GM12878 (cell line): Measurements from ENCODE around the gene STAB2. TPM values are rescaled to one million over a fixed set of nuclear protein-coding genes. Genes with fewer than 3 reads are reported as not detected.

Source experiments
- ATAC-seq: fragments of 200-7000 bp; cut with Tn5 transposase; 3 replicates; pipeline ENCODE4 v1.9.1; 2020; ENCODE audit warnings: mild to moderate bottlenecking, moderate library complexity
- BruUV-seq: library from RNA; stranded (reverse); fragments of 400-500 nt; replicated peaks from 2 replicates; lab custom pipeline; 2021; lab: Mats Ljungman, UMichigan
- CTCF ChIA-PET: fragments of 300-600 bp; sonication (Branson Sonifier 250); formaldehyde crosslinking; extraction: SDS; loops from one replicate; lab custom pipeline; 2021; ENCODE audit warnings: inconsistent platforms; lab: Yijun Ruan, JAX
- POLR2A ChIA-PET: fragments of 350-600 bp; formaldehyde crosslinking; extraction: SDS; loops from one replicate; lab custom pipeline; 2021; ENCODE audit warnings: inconsistent platforms; lab: Charles Lee
- RAD21 ChIA-PET: fragments of 300-600 bp; sonication (Branson Sonifier 250); formaldehyde crosslinking; loops from one replicate; lab custom pipeline; 2023; ENCODE audit warnings: antibody characterized with exemption; ENCODE audit not compliant: unreplicated experiment; lab: Charles Lee
- SMC1A ChIA-PET: fragments of 300-600 bp; sonication (Branson Sonifier 250); formaldehyde crosslinking; loops from one replicate; lab custom pipeline; 2023; ENCODE audit not compliant: unreplicated experiment, uncharacterized antibody; lab: Charles Lee
- DNase-seq: peaks from one replicate; pipeline ENCODE4 v3.0.0-alpha.2; 2011; ENCODE audit warnings: low read depth, low spot score
- FAIRE-seq: peaks from 3 replicates; lab custom pipeline; 2011; peaks lifted over from hg19 to GRCh38; lab: Jason Lieb, UNC
- H2AFZ ChIP-seq: 2 replicates; pipeline ENCODE4 v1.6.0; 2011; ENCODE audit warnings: low read depth, low read length, control low read depth; ENCODE audit not compliant: control insufficient read depth
- H3K27ac ChIP-seq: 2 replicates; pipeline ENCODE4 v1.5.1; 2011; ENCODE audit warnings: control low read depth; ENCODE audit not compliant: control insufficient read depth, insufficient read depth
- H3K27me3 ChIP-seq, 2 experiments: replicated peaks in 1 of 2; 2 replicates each; pipeline versions ENCODE4 v1.6.0 to v1.6.1; 2011; ENCODE audit warnings: low read length in 1 of 2; ENCODE audit not compliant: control insufficient read depth in 2 of 2, insufficient read depth in 2 of 2
- H3K36me3 ChIP-seq, 2 experiments: 2 replicates each; pipeline ENCODE4 v1.5.1; 2011; ENCODE audit warnings: low read length in 1 of 2; ENCODE audit not compliant: control insufficient read depth in 2 of 2, insufficient read depth in 2 of 2
- H3K4me1 ChIP-seq: 2 replicates; pipeline ENCODE4 v1.6.1; 2011; ENCODE audit warnings: mild to moderate bottlenecking, low read length, moderate library complexity, mixed read lengths; ENCODE audit not compliant: control insufficient read depth, insufficient read depth
- H3K4me2 ChIP-seq: 2 replicates; pipeline ENCODE4 v1.6.0; 2011; ENCODE audit warnings: control low read depth; ENCODE audit not compliant: control insufficient read depth, insufficient read depth
- H3K4me3 ChIP-seq: fragments of 200-600 bp; sonication (generic); 2 replicates; pipeline ENCODE4 v1.5.1; 2016
- H3K79me2 ChIP-seq: 2 replicates; pipeline ENCODE4 v1.6.0; 2011; ENCODE audit warnings: low read length; ENCODE audit not compliant: control insufficient read depth, insufficient read depth
- H3K9ac ChIP-seq: 2 replicates; pipeline ENCODE4 v1.8.0; 2011; ENCODE audit warnings: low read length, control low read depth, mixed read lengths; ENCODE audit not compliant: control insufficient read depth, insufficient read depth
- H3K9me3 ChIP-seq: replicated peaks from 3 replicates; pipeline ENCODE4 v1.5.1; 2011; ENCODE audit warnings: mild to moderate bottlenecking, low read length; ENCODE audit not compliant: control insufficient read depth, insufficient read depth
- H4K20me1 ChIP-seq: 2 replicates; pipeline ENCODE4 v1.6.0; 2011; ENCODE audit not compliant: control insufficient read depth, insufficient read depth
- CREM ChIP-seq: IDR thresholded peaks from 2 replicates; pipeline ENCODE4 v1.6.1; 2014; ENCODE audit warnings: antibody characterized with exemption, low read depth
- EED ChIP-seq: sonication (generic); IDR thresholded peaks from 2 replicates; pipeline ENCODE4 v1.6.1; 2016; ENCODE audit warnings: antibody characterized with exemption, low read depth
- MYB ChIP-seq: fragments of 150-350 bp; IDR thresholded peaks from 2 replicates; pipeline ENCODE4 v1.6.1; 2014; ENCODE audit warnings: mild to moderate bottlenecking, low read depth, low read length, borderline replicate concordance
- NR2F1 ChIP-seq: fragments of 450-650 bp; conservative IDR thresholded peaks from 2 replicates; pipeline ENCODE4 v1.6.1; 2017; ENCODE audit warnings: mild to moderate bottlenecking
- POLR2A ChIP-seq: IDR thresholded peaks from 2 replicates; pipeline ENCODE4 v1.6.1; 2011; ENCODE audit warnings: low read depth, mild to moderate bottlenecking, low read length
- RBBP5 ChIP-seq: fragments of 200-600 bp; sonication (generic); conservative IDR thresholded peaks from 2 replicates; pipeline ENCODE4 v1.6.1; 2016
- RCOR1 ChIP-seq: conservative IDR thresholded peaks from 2 replicates; pipeline ENCODE4 v1.6.1; 2012; ENCODE audit warnings: low read depth, low read length, improper control_type of control experiment
- SMARCA5 ChIP-seq: fragments of 450-650 bp; IDR thresholded peaks from 2 replicates; pipeline ENCODE4 v1.6.1; 2017; ENCODE audit warnings: mild to moderate bottlenecking
- TAF1 ChIP-seq: IDR thresholded peaks from 2 replicates; pipeline ENCODE4 v1.6.1; 2011; ENCODE audit warnings: mild to moderate bottlenecking, low read depth, low read length, borderline replicate concordance
- WGBS: methylation state at CpG from one replicate; pipeline ENCODE4 v1.1.6; 2016; ENCODE audit warnings: low lambda C conversion rate; ENCODE audit not compliant: insufficient replicate concordance, insufficient coverage; ENCODE audit errors: missing lambda C conversion rate; 5-methylcytosine and 5-hydroxymethylcytosine counted together
- in situ Hi-C: fragments of 300-500 bp; cut with MboI; formaldehyde crosslinking; loops from 9 replicates; pipeline ENCODE4 v1.14.3; 2018; ENCODE audit warnings: mixed read lengths
- intact Hi-C: fragments of 100-400 bp; cut with micrococcal nuclease; formaldehyde crosslinking; loops from one replicate; pipeline ENCODE4 v1.14.2; 2022; ENCODE audit not compliant: unreplicated experiment
- polyA plus RNA-seq, 11 experiments: library from polyadenylated mRNA; depleted of rRNA in 4 of 11; unstranded in 6 of 11; stranded (reverse) in 5 of 11; fragments of >200 nt; fragmentation: Nextera tagmentation in 4 of 11; fragmentation: Illumina TruSeq in 1 of 11; extraction: Ambion mirVana in 4 of 11; extraction: Trizol in 1 of 11; gene quantifications; 1 replicate in 1 of 11; 2 replicates in 10 of 11; pipeline versions ENCODE4 v1.2.1 to v1.2.3, GENCODE V29; 2011 to 2016; ENCODE audit warnings: inconsistent platforms in 2 of 11, missing spikeins in 2 of 11, low read depth in 1 of 11
- total RNA-seq, 4 experiments: library from RNA; depleted of rRNA in 3 of 4; stranded (reverse); fragments of >200 nt in 3 of 4; fragmentation: Illumina TruSeq in 1 of 4; extraction: Trizol in 1 of 4; gene quantifications; 2 replicates each; pipeline versions ENCODE4 v1.2.1 to v1.2.3, GENCODE V29; 2013 to 2021
- TF ChIP-seq, protein P1 (sequence below): fragments of 450-650 bp; IDR thresholded peaks from 2 replicates; pipeline ENCODE4 v1.6.1; 2014; ENCODE audit warnings: mild to moderate bottlenecking
- TF ChIP-seq, protein P2 (sequence below): fragments of 450-650 bp; formaldehyde crosslinking; IDR thresholded peaks from 2 replicates; pipeline ENCODE4 v1.4.0; 2020; ENCODE audit warnings: mild to moderate bottlenecking, moderate library complexity
- TF ChIP-seq, protein P3 (sequence below): fragments of 450-650 bp; IDR thresholded peaks from 2 replicates; pipeline ENCODE4 v1.6.1; 2017; ENCODE audit warnings: mild to moderate bottlenecking, moderate library complexity

STAB2 gene
- total and polyA plus RNA-seq, 10 of the 15 experiments (the other 5 are each of a cell fraction or from before 2014, with no cell fraction given) = 0.37 TPM; not detected in 9

GRCh38 chr12:103687253-103687652, 100.2 kb downstream of the STAB2 start:
- ChIA-PET SMC1A (interaction anchor here (1.4 kb wide), 1 partner anchor 10 kb away, joined by 3 read pairs; no protein-coding TSS in a partner anchor), CTCF (no interaction called here), RAD21 (no interaction called here), POLR2A (interaction anchor here (0.7 kb wide), 1 partner anchor 206 kb away, joined by 3 read pairs; no protein-coding TSS in a partner anchor)
- TF ChIP-seq RBBP5 (no peak), TAF1 (no peak), RCOR1 (no peak), CREM (no peak), SMARCA5 (no peak), POLR2A (no peak), EED (no peak), NR2F1 (no peak), MYB (no peak)
- TF ChIP-seq, protein P1, sequence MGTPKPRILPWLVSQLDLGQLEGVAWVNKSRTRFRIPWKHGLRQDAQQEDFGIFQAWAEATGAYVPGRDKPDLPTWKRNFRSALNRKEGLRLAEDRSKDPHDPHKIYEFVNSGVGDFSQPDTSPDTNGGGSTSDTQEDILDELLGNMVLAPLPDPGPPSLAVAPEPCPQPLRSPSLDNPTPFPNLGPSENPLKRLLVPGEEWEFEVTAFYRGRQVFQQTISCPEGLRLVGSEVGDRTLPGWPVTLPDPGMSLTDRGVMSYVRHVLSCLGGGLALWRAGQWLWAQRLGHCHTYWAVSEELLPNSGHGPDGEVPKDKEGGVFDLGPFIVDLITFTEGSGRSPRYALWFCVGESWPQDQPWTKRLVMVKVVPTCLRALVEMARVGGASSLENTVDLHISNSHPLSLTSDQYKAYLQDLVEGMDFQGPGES = no peak
- TF ChIP-seq, protein P2, sequence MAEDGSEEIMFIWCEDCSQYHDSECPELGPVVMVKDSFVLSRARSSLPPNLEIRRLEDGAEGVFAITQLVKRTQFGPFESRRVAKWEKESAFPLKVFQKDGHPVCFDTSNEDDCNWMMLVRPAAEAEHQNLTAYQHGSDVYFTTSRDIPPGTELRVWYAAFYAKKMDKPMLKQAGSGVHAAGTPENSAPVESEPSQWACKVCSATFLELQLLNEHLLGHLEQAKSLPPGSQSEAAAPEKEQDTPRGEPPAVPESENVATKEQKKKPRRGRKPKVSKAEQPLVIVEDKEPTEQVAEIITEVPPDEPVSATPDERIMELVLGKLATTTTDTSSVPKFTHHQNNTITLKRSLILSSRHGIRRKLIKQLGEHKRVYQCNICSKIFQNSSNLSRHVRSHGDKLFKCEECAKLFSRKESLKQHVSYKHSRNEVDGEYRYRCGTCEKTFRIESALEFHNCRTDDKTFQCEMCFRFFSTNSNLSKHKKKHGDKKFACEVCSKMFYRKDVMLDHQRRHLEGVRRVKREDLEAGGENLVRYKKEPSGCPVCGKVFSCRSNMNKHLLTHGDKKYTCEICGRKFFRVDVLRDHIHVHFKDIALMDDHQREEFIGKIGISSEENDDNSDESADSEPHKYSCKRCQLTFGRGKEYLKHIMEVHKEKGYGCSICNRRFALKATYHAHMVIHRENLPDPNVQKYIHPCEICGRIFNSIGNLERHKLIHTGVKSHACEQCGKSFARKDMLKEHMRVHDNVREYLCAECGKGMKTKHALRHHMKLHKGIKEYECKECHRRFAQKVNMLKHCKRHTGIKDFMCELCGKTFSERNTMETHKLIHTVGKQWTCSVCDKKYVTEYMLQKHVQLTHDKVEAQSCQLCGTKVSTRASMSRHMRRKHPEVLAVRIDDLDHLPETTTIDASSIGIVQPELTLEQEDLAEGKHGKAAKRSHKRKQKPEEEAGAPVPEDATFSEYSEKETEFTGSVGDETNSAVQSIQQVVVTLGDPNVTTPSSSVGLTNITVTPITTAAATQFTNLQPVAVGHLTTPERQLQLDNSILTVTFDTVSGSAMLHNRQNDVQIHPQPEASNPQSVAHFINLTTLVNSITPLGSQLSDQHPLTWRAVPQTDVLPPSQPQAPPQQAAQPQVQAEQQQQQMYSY (CRISPR knock-in tag) = no peak
- TF ChIP-seq, protein P3, sequence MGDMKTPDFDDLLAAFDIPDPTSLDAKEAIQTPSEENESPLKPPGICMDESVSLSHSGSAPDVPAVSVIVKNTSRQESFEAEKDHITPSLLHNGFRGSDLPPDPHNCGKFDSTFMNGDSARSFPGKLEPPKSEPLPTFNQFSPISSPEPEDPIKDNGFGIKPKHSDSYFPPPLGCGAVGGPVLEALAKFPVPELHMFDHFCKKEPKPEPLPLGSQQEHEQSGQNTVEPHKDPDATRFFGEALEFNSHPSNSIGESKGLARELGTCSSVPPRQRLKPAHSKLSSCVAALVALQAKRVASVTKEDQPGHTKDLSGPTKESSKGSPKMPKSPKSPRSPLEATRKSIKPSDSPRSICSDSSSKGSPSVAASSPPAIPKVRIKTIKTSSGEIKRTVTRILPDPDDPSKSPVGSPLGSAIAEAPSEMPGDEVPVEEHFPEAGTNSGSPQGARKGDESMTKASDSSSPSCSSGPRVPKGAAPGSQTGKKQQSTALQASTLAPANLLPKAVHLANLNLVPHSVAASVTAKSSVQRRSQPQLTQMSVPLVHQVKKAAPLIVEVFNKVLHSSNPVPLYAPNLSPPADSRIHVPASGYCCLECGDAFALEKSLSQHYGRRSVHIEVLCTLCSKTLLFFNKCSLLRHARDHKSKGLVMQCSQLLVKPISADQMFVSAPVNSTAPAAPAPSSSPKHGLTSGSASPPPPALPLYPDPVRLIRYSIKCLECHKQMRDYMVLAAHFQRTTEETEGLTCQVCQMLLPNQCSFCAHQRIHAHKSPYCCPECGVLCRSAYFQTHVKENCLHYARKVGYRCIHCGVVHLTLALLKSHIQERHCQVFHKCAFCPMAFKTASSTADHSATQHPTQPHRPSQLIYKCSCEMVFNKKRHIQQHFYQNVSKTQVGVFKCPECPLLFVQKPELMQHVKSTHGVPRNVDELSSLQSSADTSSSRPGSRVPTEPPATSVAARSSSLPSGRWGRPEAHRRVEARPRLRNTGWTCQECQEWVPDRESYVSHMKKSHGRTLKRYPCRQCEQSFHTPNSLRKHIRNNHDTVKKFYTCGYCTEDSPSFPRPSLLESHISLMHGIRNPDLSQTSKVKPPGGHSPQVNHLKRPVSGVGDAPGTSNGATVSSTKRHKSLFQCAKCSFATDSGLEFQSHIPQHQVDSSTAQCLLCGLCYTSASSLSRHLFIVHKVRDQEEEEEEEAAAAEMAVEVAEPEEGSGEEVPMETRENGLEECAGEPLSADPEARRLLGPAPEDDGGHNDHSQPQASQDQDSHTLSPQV = no peak
- H3K27ac ChIP-seq = no peak overlapping the region
- H4K20me1 ChIP-seq = no peaks in the 10 kb centered on the region
- H3K9ac ChIP-seq = no peak overlapping the region
- no peak overlapping the region for H3K4me3 ChIP-seq
- H3K27me3 ChIP-seq = no peaks in the 10 kb centered on the region
- no peaks in the 10 kb centered on the region for H3K9me3 ChIP-seq
- intact Hi-C loops = no loop called here
- no peak overlapping the region for H2AFZ ChIP-seq
- H3K4me1 ChIP-seq = no peaks in the 10 kb centered on the region
- DNase-seq (no peak), ATAC-seq (no peak), FAIRE-seq (no peak)
- in situ Hi-C loops = no loop called here
- no TSS peak for BruUV-seq
- WGBS = 31% methylated on average over 2 of the region's 2 CpGs
- H3K36me3 ChIP-seq = no peaks in the 10 kb centered on the region
- no peak overlapping the region for H3K4me2 ChIP-seq
- H3K79me2 ChIP-seq = no peaks in the 10 kb centered on the region
